Caki2 (cell line): Measurements from ENCODE around the gene CCDC83. TPM values are rescaled to one million over a fixed set of nuclear protein-coding genes. Genes with fewer than 3 reads are reported as not detected.

Experiments
- DNase-seq: peaks from one replicate; pipeline ENCODE4 v3.0.0-alpha.2; 2015; ENCODE audit warnings: low read depth
- in situ Hi-C: cut with HindIII; loops from 2 replicates; pipeline ENCODE4 v1.10.0; 2016; ENCODE audit warnings: low sequenced_read_pairs, low pct_unique_long_range_greater_than_20kb, mixed read lengths
- total RNA-seq: library from RNA; depleted of rRNA; stranded (reverse); fragments of >200 nt; shearing (Covaris generic); gene quantifications from 2 replicates; pipeline ENCODE4 v1.2.3, GENCODE V29; 2014; ENCODE audit warnings: low replicate concordance

Gene CCDC83
- total RNA-seq, 1 experiment from 2014 or later = not detected

- no peak for DNase-seq
- in situ Hi-C loops = no loop called here
Observed at GRCh38 chr11:85866137-85866827, 11.1 kb downstream of the CCDC83 start.

GRCh38 chr11:85867751-85868150, 12.6 kb downstream of the CCDC83 start:
- no peak for DNase-seq
- in situ Hi-C loops = no loop called here

GRCh38 chr11:85869781-85870180, 14.6 kb downstream of the CCDC83 start:
- in situ Hi-C loops = no loop called here
- no peak for DNase-seq

DNA sequence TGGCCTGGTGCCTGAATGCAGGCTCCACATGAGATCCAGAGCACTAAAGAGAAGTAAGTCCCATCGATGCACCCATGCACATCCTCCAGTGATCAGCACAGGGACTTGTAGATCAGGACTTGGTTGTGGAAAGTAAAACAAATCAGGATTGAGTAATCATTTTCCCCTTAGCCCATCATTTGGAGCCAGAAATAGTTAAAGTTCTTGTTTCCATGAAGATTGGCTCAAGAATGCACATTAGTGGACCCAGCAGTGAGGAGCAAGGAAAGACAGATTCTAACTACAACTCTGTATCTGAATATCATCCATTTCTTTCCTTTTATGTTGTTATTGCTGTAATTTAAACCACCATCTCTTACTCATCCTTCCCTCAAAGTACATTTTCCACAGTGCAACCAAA, 19.1 kb downstream of the CCDC83 start:
- in situ Hi-C loops = no loop called here
- DNase-seq = no peak

- peak; percentile 7 for DNase-seq
- in situ Hi-C loops = no loop called here
Observed at GRCh38 chr11:85875505-85875904, 20.3 kb downstream of the CCDC83 start.

DNA sequence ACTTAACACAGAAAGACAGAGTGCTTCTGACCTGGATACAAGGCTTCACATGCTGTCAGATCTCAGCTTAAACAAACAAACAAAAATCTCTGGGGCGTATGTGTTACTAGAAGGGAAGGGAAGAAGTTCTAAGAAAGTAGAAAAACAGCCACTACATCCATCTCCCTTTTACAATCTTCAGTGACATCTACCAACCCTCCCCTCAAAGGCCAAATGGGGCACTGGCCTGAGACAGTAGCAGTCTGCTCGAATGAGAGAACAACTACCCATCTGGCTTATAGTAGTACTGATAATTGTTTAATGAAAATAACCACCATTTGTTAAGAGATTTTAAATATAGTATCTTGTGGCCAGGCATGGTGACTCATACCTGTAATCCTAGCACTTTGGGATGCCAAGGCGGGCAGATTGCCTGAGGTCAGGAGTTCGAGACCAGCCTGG, 29.4 kb downstream of the CCDC83 start:
- DNase-seq = peak; percentile 83

GRCh38 chr11:85886089-85887056, 31.2 kb downstream of the CCDC83 start:
- in situ Hi-C loops = no loop called here
- DNase-seq = no peak

More for the DNA sequence above, 29.4 kb downstream of the CCDC83 start:
- in situ Hi-C loops = no loop called here

GRCh38 chr11:85889108-85889507, 33.9 kb downstream of the CCDC83 start:
- no peak for DNase-seq
- in situ Hi-C loops = no loop called here

- in situ Hi-C loops = no loop called here
- peak; percentile 63 for DNase-seq
Observed at GRCh38 chr11:85889676-85890579, 34.7 kb downstream of the CCDC83 start.

GRCh38 chr11:85893395-85893794, 38.2 kb downstream of the CCDC83 start:
- in situ Hi-C loops = no loop called here
- DNase-seq = no peak

DNA sequence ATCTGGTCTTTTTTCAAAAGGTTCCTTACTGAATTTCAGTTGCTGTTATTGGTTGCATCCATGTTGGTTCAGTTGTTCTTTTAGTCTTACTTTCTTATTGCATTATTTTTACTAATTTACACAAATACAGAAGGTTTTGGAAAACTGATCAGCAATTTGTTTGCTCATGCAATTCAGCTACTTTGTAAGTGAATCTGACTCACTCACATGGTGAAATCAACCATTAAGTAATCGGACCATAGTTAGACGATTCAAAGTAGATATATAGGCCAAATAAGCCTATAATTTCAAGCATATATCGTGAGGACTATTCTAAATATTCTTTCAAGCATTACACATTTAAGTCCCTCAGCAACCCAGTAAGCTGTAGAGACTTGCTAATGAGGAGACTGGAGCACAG, 41.7 kb downstream of the CCDC83 start:
- in situ Hi-C loops = no loop called here
- no peak for DNase-seq

GRCh38 chr11:85898456-85898855, 43.3 kb downstream of the CCDC83 start:
- in situ Hi-C loops = no loop called here
- no peak for DNase-seq

- in situ Hi-C loops = no loop called here
- no peak for DNase-seq
Observed at GRCh38 chr11:85902353-85902752, 47.2 kb downstream of the CCDC83 start.

DNA sequence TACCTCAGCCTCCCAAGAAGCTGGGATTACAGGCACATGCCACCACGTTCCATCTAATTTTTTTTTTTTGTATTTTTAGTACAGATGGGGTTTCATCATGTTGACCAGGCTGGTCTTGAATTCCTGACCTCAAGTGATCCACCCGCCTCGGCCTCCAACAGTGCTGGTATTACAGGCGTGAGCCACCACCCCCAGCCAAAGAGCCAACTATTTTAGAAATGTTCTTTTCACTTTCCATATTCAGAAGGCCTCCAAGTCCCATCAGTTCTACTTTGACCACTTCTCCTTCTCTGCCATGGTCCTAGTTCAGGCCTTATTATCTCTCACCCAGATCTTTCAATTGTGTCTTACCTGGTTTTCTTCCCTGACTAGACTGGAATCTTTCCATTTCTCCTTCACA, 48.2 kb downstream of the CCDC83 start:
- in situ Hi-C loops = no loop called here
- DNase-seq = no peak

- in situ Hi-C loops = no loop called here
- no peak for DNase-seq
Observed at GRCh38 chr11:85903811-85904210, 48.6 kb downstream of the CCDC83 start.

DNA sequence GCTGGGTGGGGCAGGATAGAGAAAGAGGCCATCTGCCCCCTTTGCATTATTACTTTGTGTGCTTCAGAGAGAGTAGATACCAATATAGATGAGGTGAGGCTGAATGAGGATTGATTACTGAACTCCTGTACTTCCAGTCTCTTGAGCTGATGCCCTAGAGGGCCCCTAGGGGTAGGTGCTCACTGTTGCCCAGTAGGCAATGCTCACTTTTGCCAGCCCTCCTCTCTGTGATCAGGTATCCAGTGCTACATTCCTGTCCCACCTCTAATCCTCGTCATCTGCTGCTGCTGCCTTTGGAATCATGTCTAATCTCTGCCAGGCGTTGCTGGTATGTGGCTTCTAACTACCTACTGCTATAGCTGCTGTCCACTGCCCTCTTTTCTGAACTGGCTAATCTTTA, 57.2 kb downstream of the CCDC83 start:
- in situ Hi-C loops = no loop called here
- no peak for DNase-seq

- DNase-seq = no peak
- in situ Hi-C loops = no loop called here
Observed at GRCh38 chr11:85913513-85913912, 58.3 kb downstream of the CCDC83 start.

- in situ Hi-C loops = no loop called here
- DNase-seq = no peak
Observed at GRCh38 chr11:85914425-85914824, 59.2 kb downstream of the CCDC83 start.
